K562 (cell line): ENCODE data around the gene IPPK. TPM values are rescaled to one million over a fixed set of nuclear protein-coding genes. Genes with fewer than 3 reads are reported as not detected.

Experiments
- CEBPG ChIP-seq, 3 experiments: fragments of 200-800 bp in 1 of 3; sonication (Bioruptor generic) in 1 of 3; sonication (generic) in 1 of 3; formaldehyde crosslinking in 1 of 3; IDR thresholded peaks in 2 of 3; conservative IDR thresholded peaks in 1 of 3; 2 replicates each; pipeline versions ENCODE4 v1.6.1 to v1.8.0; 2016 to 2022; ENCODE audit warnings: missing compliant biosample characterization in 2 of 3, missing genetic modification characterization in 2 of 3, mild to moderate bottlenecking in 1 of 3, missing genetic modification reagents in 1 of 3
- EZH2 ChIP-seq: IDR thresholded peaks from 2 replicates; pipeline ENCODE4 v1.6.1; 2012; ENCODE audit warnings: low read depth, mild to moderate bottlenecking, inconsistent platforms, low read length, borderline replicate concordance
- IFI16 ChIP-seq: fragments of 250-450 bp; sonication (Bioruptor Pico); IDR thresholded peaks from 2 replicates; pipeline ENCODE4 v2.1.2; 2022; ENCODE audit warnings: mild to moderate bottlenecking, inconsistent platforms
- RBM14 ChIP-seq: fragments of 200-400 bp; formaldehyde crosslinking; IDR thresholded peaks from 2 replicates; pipeline ENCODE4 v1.6.1; 2018; ENCODE audit warnings: low read depth, mild to moderate bottlenecking, low read length, moderate library complexity, borderline replicate concordance; ENCODE audit not compliant: insufficient read depth
- polyA plus RNA-seq, 8 experiments: library from polyadenylated mRNA; depleted of rRNA in 4 of 8; stranded (reverse) in 5 of 8; unstranded in 3 of 8; fragments of >200 nt; fragmentation: Nextera tagmentation in 2 of 8; fragmentation: Illumina TruSeq in 1 of 8; extraction: Ambion mirVana in 2 of 8; extraction: Trizol in 1 of 8; gene quantifications; 2 replicates each; pipeline versions ENCODE4 v1.2.1 to v1.2.3, GENCODE V29; 2011 to 2014; ENCODE audit warnings: inconsistent platforms in 1 of 8, missing spikeins in 1 of 8
- total RNA-seq, 7 experiments: library from RNA; depleted of rRNA in 6 of 7; stranded (reverse); fragments of >200 nt in 6 of 7; fragmentation: Illumina TruSeq in 2 of 7; extraction: Trizol in 2 of 7; gene quantifications; 2 replicates each; pipeline versions ENCODE4 v1.2.1 to v1.2.3, GENCODE V29; 2011 to 2021; ENCODE audit warnings: low replicate concordance in 1 of 7
- TF ChIP-seq, protein P1 (sequence below): fragments of 450-650 bp; IDR thresholded peaks from 2 replicates; pipeline ENCODE4 v1.6.1; 2016; ENCODE audit warnings: mild to moderate bottlenecking, moderate library complexity
- TF ChIP-seq, protein P2 (sequence below): fragments of 250-450 bp; sonication (Bioruptor Pico); IDR thresholded peaks from 2 replicates; pipeline ENCODE4 v1.5.0; 2021; ENCODE audit warnings: mild to moderate bottlenecking, moderate library complexity

IPPK gene
- total and polyA plus RNA-seq, 9 of the 15 experiments (the other 6 are each of a cell fraction or from before 2014, with no cell fraction given), result 3.1 to 22.2 (median 11.2) TPM

DNA sequence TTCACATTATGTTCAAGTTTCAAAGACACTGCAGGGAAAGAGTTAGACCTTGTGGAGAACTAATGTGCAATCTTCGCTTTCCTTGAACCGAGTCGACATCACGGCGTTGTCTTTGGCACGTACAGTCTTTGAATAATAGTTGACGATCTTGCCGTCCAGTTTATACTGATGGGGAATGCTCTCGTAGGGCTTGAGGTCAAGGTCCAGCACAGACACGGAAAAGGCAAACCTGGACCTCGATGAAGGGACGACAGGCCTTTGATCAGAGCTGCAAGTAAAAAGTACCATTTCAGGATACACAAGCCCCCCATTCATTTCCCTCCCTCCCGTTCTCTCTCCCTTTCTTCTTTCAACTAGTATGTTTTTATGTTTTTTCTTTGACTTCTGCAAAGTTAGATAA is 54.1 kb downstream of the IPPK start (continued):
- TF ChIP-seq, protein P1, sequence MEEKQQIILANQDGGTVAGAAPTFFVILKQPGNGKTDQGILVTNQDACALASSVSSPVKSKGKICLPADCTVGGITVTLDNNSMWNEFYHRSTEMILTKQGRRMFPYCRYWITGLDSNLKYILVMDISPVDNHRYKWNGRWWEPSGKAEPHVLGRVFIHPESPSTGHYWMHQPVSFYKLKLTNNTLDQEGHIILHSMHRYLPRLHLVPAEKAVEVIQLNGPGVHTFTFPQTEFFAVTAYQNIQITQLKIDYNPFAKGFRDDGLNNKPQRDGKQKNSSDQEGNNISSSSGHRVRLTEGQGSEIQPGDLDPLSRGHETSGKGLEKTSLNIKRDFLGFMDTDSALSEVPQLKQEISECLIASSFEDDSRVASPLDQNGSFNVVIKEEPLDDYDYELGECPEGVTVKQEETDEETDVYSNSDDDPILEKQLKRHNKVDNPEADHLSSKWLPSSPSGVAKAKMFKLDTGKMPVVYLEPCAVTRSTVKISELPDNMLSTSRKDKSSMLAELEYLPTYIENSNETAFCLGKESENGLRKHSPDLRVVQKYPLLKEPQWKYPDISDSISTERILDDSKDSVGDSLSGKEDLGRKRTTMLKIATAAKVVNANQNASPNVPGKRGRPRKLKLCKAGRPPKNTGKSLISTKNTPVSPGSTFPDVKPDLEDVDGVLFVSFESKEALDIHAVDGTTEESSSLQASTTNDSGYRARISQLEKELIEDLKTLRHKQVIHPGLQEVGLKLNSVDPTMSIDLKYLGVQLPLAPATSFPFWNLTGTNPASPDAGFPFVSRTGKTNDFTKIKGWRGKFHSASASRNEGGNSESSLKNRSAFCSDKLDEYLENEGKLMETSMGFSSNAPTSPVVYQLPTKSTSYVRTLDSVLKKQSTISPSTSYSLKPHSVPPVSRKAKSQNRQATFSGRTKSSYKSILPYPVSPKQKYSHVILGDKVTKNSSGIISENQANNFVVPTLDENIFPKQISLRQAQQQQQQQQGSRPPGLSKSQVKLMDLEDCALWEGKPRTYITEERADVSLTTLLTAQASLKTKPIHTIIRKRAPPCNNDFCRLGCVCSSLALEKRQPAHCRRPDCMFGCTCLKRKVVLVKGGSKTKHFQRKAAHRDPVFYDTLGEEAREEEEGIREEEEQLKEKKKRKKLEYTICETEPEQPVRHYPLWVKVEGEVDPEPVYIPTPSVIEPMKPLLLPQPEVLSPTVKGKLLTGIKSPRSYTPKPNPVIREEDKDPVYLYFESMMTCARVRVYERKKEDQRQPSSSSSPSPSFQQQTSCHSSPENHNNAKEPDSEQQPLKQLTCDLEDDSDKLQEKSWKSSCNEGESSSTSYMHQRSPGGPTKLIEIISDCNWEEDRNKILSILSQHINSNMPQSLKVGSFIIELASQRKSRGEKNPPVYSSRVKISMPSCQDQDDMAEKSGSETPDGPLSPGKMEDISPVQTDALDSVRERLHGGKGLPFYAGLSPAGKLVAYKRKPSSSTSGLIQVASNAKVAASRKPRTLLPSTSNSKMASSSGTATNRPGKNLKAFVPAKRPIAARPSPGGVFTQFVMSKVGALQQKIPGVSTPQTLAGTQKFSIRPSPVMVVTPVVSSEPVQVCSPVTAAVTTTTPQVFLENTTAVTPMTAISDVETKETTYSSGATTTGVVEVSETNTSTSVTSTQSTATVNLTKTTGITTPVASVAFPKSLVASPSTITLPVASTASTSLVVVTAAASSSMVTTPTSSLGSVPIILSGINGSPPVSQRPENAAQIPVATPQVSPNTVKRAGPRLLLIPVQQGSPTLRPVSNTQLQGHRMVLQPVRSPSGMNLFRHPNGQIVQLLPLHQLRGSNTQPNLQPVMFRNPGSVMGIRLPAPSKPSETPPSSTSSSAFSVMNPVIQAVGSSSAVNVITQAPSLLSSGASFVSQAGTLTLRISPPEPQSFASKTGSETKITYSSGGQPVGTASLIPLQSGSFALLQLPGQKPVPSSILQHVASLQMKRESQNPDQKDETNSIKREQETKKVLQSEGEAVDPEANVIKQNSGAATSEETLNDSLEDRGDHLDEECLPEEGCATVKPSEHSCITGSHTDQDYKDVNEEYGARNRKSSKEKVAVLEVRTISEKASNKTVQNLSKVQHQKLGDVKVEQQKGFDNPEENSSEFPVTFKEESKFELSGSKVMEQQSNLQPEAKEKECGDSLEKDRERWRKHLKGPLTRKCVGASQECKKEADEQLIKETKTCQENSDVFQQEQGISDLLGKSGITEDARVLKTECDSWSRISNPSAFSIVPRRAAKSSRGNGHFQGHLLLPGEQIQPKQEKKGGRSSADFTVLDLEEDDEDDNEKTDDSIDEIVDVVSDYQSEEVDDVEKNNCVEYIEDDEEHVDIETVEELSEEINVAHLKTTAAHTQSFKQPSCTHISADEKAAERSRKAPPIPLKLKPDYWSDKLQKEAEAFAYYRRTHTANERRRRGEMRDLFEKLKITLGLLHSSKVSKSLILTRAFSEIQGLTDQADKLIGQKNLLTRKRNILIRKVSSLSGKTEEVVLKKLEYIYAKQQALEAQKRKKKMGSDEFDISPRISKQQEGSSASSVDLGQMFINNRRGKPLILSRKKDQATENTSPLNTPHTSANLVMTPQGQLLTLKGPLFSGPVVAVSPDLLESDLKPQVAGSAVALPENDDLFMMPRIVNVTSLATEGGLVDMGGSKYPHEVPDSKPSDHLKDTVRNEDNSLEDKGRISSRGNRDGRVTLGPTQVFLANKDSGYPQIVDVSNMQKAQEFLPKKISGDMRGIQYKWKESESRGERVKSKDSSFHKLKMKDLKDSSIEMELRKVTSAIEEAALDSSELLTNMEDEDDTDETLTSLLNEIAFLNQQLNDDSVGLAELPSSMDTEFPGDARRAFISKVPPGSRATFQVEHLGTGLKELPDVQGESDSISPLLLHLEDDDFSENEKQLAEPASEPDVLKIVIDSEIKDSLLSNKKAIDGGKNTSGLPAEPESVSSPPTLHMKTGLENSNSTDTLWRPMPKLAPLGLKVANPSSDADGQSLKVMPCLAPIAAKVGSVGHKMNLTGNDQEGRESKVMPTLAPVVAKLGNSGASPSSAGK, result no peak
- TF ChIP-seq IFI16 (CRISPR knock-in tag) (no peak), EZH2 (no peak), RBM14 (no peak), CEBPG (CRISPR knock-in tag; IDR thresholded peaks at IDR 0.05) (no peak), CEBPG (tag; conservative IDR thresholded peaks at IDR 0.05 in 1 of 2, IDR thresholded peaks at IDR 0.05 in 1 of 2) (no peak)
- TF ChIP-seq, protein P2, sequence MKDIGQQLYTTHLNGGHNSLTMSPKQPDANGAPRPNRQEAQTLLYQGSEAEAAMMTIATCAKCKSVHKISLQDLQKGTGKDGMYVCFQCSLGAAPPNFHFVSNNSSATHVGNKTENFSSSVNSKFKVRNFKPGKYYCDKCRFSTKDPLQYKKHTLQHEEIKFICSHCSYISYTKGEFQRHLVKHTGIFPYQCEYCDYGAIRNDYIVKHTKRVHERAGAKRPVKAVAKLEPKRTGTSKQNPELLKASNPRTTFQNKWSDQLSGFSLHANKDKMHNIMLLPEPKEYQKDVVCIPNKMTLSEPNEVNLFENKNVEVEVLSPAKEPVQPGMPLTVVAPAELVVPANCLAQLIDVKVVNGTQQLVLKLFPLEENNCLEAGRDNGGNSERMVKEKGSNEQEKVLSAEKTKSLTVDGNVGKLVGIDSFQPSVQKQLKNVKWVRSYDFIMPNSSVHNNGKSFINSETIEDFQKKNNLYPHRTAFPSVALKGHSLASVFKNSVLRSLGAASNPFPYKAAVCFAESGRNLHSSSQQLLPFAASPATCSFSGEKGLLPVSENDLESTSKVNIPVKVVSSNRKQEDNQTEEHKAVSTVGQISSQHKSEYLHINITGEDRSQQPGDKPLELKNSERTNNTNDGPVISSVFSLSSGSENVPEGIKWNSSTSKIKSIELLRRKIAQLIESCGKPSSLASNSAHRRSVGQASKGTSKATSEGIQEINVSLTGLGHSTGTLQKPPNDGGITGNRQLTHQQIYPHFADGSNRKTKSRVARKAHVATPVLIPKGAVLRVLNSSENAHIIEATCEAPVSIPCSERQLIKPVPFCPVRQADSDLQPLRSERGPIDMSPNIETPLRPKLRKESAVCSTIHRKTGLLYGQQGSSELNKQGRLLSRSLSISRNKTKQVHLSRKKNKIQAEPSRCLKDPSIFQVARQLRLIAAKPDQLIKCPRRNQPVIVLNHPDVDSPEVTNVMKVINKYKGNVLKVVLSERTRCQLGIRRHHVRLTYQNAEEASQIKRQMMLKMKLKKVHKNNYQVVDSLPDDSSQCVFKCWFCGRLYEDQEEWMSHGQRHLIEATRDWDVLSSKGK (CRISPR knock-in tag), result no peak
